Skeletal muscle cell (primary cell): Measurements from ENCODE around the gene FPGS.
A peak's percentile ranks its signal among the peaks of the same experiment; 100 is the strongest.
"Not testable (repeated sequence)": the region's sequence is repeated elsewhere in the genome, so short reads cannot be mapped to it uniquely, and the experiment has no call there.

Source experiments
- DNase-seq: peaks from one replicate; pipeline ENCODE4 v3.0.0-alpha.2; 2010; ENCODE audit warnings: low read depth
- H3K4me3 ChIP-seq: 2 replicates; pipeline ENCODE4 v1.5.1; 2011; ENCODE audit warnings: low read depth, mild to moderate bottlenecking, control low read depth, low read length, moderate library complexity

Gene FPGS

GRCh38 chr9:127829205-127829906 lies 26.7 kb downstream of the FPGS start:
- no peak overlapping the region for H3K4me3 ChIP-seq
- no peak for DNase-seq

- no peak for DNase-seq
- no peak overlapping the region for H3K4me3 ChIP-seq
Measured at GRCh38 chr9:127832248-127832647, 29.6 kb downstream of the FPGS start.

- no peak for DNase-seq
- H3K4me3 ChIP-seq: no peak overlapping the region
Measured at GRCh38 chr9:127833555-127833954, 30.9 kb downstream of the FPGS start.

- H3K4me3 ChIP-seq: no peak overlapping the region
- DNase-seq: no peak
Measured at GRCh38 chr9:127835991-127836516, 33.4 kb downstream of the FPGS start.

- DNase-seq, H3K4me3 ChIP-seq: not testable (repeated sequence)
Measured at GRCh38 chr9:127836561-127836960, 33.9 kb downstream of the FPGS start.

- no peak overlapping the region for H3K4me3 ChIP-seq
- DNase-seq: peak; percentile 26
Measured at GRCh38 chr9:127837346-127837745, 34.7 kb downstream of the FPGS start.

GRCh38 chr9:127838375-127839078 lies 35.8 kb downstream of the FPGS start:
- peak; percentile 82 for DNase-seq
- no peak overlapping the region for H3K4me3 ChIP-seq

GRCh38 chr9:127841087-127841835 lies 38.6 kb downstream of the FPGS start:
- H3K4me3 ChIP-seq: no peak overlapping the region
- no peak for DNase-seq

GRCh38 chr9:127844821-127845359 lies 42.2 kb downstream of the FPGS start:
- DNase-seq: no peak
- no peak overlapping the region for H3K4me3 ChIP-seq

GRCh38 chr9:127845619-127846018 lies 42.9 kb downstream of the FPGS start:
- DNase-seq, H3K4me3 ChIP-seq: not testable (repeated sequence)

- no peak for DNase-seq
- no peak overlapping the region for H3K4me3 ChIP-seq
Measured at GRCh38 chr9:127846443-127847177, 43.9 kb downstream of the FPGS start.

- DNase-seq: no peak
- no peak overlapping the region for H3K4me3 ChIP-seq
Measured at GRCh38 chr9:127847178-127847510, 44.5 kb downstream of the FPGS start.

GRCh38 chr9:127847833-127848755 lies 45.4 kb downstream of the FPGS start:
- DNase-seq: no peak
- H3K4me3 ChIP-seq: no peak overlapping the region

- DNase-seq: no peak
- no peak overlapping the region for H3K4me3 ChIP-seq
Measured at GRCh38 chr9:127848756-127849504, 46.2 kb downstream of the FPGS start.

- DNase-seq: no peak
- H3K4me3 ChIP-seq: no peak overlapping the region
Measured at GRCh38 chr9:127850286-127850830, 47.7 kb downstream of the FPGS start.

- DNase-seq: no peak
- H3K4me3 ChIP-seq: peak overlapping the region; percentile 73
Measured at GRCh38 chr9:127852829-127853228, 50.1 kb downstream of the FPGS start.
